HG02970 (cell line): ENCODE results near the gene SYK.
"Not testable (repeated sequence)": the region's sequence is repeated elsewhere in the genome, so short reads cannot be mapped to it uniquely, and the experiment has no call there.

ENCODE experiments used
- ATAC-seq: cut with Tn5 transposase; IDR thresholded peaks from one replicate; pipeline ENCODE4 v1.9.1; 2021; ENCODE audit warnings: mild to moderate bottlenecking, moderate library complexity, moderate number of reproducible peaks; ENCODE audit not compliant: unreplicated experiment, low FRiP score

Gene SYK

DNA sequence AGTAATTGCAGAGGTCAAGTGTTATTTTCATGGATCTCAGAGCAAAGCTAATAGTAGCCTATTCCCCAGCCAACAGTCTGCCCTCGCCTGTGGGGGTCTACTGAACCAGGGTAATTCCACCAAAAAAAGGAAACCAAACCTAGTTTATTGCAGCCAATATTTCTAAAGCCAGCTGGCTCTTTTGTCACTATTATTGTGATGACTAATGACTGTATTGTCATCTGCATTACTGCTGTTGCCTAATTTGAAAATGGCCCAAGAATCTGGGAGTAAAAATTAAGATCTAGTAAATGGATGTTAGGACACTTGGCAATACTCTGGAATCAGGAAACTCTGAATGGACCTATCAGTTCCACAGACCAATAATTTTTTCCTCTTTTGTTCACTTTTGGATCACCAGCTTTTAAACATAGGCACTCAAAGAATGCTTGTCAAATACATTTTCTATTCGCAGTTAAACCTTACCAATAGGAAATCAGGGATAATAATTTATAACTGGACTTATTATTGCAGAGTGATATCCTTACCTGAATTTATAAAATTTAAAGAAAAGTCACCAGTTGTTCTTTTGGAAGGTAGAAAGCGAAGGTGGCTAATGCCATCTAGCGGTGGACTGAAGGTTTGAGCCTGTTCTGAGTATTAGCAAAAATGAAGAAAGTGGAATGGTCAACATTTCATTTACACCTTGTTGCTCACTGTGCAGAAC, 69.2 kb downstream of the SYK start:
- no peak for ATAC-seq

DNA sequence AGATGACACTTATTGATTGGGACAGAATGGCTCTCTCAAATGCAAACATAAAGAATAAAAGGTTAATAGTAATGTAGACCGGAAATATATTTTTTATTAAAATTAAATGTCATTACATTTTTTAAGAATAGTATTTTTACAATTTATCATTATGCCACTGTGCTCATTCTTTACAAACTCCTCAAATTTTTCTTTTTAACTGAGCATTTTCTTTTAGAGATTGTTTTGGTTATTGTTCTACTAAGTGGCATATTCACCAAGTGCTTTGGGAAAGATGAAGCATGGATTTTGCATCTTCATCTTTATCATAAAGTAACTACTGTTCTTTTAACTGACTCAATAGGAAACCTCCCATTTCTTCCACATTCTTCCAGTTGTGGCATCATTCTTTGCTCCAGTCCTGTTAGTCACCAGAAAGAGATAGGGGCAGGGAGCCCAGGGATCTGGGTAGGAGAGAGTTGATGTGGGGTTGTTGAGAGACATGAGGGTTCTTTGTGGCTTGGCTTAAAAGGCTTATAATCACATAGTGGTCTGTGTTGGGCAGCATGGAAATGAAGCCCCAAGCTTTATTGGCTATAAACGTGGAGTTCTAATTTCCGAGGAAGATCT, 69.8 kb downstream of the SYK start:
- ATAC-seq, result no peak

DNA sequence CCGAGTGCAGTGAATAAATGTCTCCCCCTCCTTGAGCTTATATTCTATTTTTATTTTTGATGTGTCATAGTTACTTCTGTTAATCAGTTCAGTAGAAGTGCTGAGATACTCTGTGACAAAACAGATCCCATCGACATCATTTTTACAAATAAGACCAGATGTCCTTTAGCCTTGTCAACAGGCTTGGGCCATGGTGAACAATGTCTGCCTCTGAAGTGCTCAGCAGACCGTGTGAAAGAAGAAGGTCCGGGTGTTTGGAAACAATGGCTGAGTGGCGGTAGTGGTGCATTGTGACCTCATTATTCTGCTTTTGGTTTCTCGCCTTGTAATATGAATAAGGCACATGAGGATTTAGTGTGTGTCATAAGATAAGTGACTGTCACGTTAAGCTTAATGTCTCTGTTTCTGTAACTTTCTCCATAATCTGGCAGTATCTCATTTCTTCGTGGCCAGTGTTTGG, 71.2 kb downstream of the SYK start:
- ATAC-seq, result no peak

DNA sequence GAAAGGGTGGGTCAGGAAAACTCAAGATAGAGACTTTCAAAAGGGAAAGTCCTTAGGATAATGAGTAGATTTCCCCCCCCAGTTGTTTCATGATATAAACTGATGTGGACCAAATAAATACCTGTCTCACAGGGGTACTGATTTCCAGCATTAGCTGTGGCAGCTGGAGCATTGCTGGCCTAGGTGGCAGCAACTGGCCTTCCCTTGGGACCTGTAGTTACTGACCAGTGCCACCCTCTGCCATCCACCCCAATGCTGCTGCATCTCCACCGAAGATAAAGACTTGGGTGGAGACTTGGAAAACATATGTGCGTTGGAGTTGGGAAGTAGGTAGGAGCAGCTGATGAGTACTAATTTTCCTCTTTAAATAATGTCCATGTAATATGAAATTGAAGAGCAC, 71.8 kb downstream of the SYK start:
- no peak for ATAC-seq

GRCh38 chr9:90874194-90874593, 72.6 kb downstream of the SYK start:
- ATAC-seq, result no peak

- ATAC-seq, result no peak
Observed at GRCh38 chr9:90878562-90878961, 76.9 kb downstream of the SYK start.

DNA sequence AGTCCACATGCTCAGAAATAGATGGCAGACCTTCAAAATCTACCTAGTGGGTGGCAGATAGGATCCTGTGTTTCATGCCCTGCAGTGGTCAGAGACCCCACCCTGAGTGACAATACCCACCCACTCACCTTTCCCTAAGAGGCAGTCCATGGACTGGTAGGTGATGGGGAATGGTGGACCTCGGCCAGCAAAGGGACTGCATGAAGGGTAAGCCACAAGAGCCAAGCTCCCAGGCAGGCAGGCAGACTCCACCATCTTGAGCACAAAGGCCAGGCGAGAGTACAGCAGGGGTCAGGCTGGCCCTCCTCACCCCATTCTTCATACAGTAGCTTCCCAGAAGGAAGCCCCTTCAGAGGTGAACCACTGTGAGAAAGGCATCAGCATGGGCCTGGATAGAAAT, 78.4 kb downstream of the SYK start:
- ATAC-seq, result no peak

DNA sequence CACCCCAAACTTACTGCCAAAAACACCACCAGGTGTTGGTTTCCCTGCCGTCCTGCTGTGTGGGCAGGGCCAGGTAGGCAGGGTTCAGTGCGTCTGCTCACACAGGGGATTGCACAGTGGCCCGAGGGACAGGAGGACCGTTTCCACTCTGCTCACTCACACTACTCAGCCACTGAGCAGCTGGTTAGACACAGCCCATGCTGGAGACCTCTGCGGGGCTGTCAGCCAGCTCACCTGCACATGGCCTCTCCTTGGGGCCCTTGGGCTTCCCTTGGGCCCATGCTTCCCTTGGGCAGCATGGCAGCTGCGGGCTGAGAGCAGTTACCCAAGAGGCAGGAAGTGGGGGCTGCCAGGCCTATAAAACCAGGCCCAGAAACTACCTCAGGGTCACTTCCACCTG, 79.0 kb downstream of the SYK start:
- ATAC-seq, result no peak

DNA sequence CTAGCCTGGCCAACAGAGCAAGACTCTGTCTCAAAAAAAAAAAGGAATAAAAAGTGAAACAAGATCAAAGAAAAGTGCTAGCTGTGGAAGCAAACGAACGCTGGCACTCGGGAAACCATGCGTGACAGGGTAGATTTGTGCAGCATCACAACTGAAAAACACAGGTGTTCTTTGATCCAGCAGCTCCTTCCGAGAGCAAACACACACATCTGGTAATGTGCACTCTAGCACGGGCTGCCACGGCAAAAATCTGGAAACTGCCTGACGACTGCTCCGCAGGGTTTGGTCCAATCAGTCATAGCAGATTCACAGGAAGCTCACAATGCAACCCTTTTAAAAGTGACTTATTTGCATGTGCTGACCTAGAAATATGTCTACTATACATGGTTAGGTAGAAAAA, 80.0 kb downstream of the SYK start:
- peak; percentile 60 for ATAC-seq

DNA sequence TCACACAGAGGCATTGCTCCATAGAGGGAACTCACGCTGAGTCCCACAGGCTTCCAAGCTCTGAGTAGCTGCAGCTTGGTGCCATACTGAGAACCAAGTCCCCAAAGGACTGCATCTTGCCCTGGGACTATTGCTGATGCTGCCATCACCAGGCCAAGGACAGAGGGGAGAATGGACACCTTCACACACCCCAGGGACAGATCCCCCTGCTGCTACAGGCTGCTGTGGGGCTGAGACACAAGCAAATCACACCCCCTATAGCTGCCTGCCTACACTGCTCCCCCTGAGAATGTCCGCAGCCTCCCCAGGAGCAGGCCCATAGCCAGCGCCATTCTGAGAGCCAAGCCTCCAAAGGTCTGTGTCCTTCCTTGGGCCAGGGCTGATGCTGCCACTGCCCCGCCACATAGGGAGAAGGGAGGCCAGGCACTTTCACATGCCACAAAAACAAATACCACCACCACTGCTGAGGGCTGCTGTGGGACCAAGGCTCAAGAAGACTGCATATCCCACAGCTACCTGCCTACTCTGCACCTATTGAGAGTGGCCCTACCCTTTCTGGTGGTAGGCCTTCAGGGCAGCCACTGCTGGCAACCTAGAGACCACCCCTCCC, 81.5 kb downstream of the SYK start:
- no peak for ATAC-seq

DNA sequence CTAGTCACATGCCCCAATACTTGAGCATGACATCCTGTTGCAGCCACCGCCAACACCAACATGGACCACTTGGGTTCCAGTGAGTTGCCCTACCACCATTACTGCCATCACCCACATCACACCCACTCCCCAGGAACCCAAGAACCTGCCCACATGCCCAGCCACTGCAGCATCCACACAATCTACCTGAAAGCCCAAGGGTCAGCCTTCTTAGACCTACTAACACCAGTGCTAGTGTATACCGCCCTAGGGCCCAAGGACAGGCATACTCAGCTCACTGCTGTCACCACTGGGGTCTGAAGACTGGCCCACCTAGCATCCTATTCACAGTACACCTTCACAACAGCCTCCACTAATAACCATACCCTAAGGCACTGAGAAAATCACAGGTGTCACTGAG, 82.0 kb downstream of the SYK start:
- ATAC-seq, result no peak

GRCh38 chr9:90884178-90884577, 82.6 kb downstream of the SYK start:
- ATAC-seq, result no peak

GRCh38 chr9:90886868-90887267, 85.2 kb downstream of the SYK start:
- ATAC-seq, result not testable (repeated sequence)

- no peak for ATAC-seq
Observed at GRCh38 chr9:90888941-90889340, 87.3 kb downstream of the SYK start.

DNA sequence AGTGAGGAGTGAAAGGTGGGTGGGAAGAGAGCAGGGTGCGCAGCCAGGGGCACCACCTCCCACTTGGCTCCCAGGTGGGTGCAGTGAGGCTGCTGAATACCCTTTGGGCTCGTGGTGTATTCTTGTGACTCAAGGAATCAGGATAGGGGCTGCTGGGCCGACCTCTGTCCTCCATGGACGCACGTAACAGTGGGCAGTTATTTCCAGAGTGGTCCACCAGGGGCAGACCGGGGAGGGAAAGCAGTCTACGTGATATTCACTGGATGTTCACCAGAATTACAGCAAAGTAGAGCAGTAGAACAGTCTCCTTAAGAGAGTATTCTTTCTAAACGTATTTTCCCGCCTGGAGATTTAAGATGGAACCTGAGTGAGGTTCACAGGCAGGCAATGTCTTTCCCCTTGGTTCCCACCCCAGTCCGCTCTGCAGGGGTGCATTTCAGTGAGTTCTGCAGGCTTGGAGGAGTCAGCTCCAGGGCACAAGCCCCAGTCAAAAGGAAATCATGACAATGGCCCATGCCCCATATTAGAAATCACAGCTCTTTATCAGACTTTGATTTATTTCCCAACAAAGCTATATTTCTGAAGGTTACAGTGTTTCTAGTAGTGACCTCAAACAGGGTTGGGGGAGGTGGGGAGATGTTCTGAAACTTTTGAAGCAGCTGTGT, 88.7 kb downstream of the SYK start:
- ATAC-seq, result no peak

- ATAC-seq, result no peak
Observed at GRCh38 chr9:90891308-90892040, 89.9 kb downstream of the SYK start.

- no peak for ATAC-seq
Observed at GRCh38 chr9:90892918-90893317, 91.3 kb downstream of the SYK start.

GRCh38 chr9:90893706-90894105, 92.1 kb downstream of the SYK start:
- no peak for ATAC-seq

- ATAC-seq, result no peak
Observed at GRCh38 chr9:90894986-90895687, 93.5 kb downstream of the SYK start.

- no peak for ATAC-seq
Observed at GRCh38 chr9:90895786-90896185, 94.2 kb downstream of the SYK start.
